ENCODE measurements around the gene RBM10. TPM values are rescaled to one million over a fixed set of nuclear protein-coding genes. Genes with fewer than 3 reads are reported as not detected.

The RBM10 gene
- total RNA-seq, 1 experiment from 2014 or later: 36.6 TPM

- DNase-seq (ENCODE audit: low read depth): peak; percentile 66
These were observed 90.7 kb downstream of the RBM10 start for GRCh38 chrX:47235691-47236103.

Other genes starting within 250 kb of the RBM10 start
- 5.8 and 6.1 TPM in 2 replicates for gene JADE3, start 232.8 kb upstream of the RBM10 start, total RNA-seq (2014; rRNA removed; shearing (Covaris generic))
- 0.10 TPM in 1 of 2 replicates, not detected in the other for gene RGN, start 66.8 kb upstream of the RBM10 start, total RNA-seq (2014; rRNA removed; shearing (Covaris generic))
- gene NDUFB11, start 519 bp upstream of the RBM10 start, total RNA-seq (2014; rRNA removed; shearing (Covaris generic)): 172 and 213 TPM in 2 replicates
- 254 and 283 TPM in 2 replicates for gene UBA1, start 48.6 kb downstream of the RBM10 start, total RNA-seq (2014; rRNA removed; shearing (Covaris generic))
- 143 and 179 TPM in 2 replicates for gene CDK16, start 73.5 kb downstream of the RBM10 start, total RNA-seq (2014; rRNA removed; shearing (Covaris generic))
- 35.5 and 36.4 TPM in 2 replicates for gene USP11, start 87.8 kb downstream of the RBM10 start, total RNA-seq (2014; rRNA removed; shearing (Covaris generic))
- 0.48 and 0.59 TPM in 2 replicates for gene ZNF157, start 225.4 kb downstream of the RBM10 start, total RNA-seq (2014; rRNA removed; shearing (Covaris generic))